GM21528 (cell line): Measurements from ENCODE around the gene HSPE1.
A peak's percentile ranks its signal among the peaks of the same experiment; 100 is the strongest.
"Not testable (repeated sequence)": the region's sequence is repeated elsewhere in the genome, so short reads cannot be mapped to it uniquely, and the experiment has no call there.

ENCODE experiments used
- ATAC-seq: cut with Tn5 transposase; IDR thresholded peaks from one replicate; pipeline ENCODE4 v1.9.1; 2021; ENCODE audit warnings: mild to moderate bottlenecking, moderate library complexity; ENCODE audit not compliant: unreplicated experiment, low FRiP score

HSPE1 gene

GRCh38 chr2:197499594-197500502 lies at the start of gene HSPE1, which contains the start of gene HSPD1:
TSS of gene HSPE1 (plus strand) at chr2:197500379. CDS start at chr2:197500437, 58 bp downstream.
TSS of gene HSPD1 (minus strand) at chr2:197499840. CDS start at chr2:197498848, 992 bp downstream.
- ATAC-seq = peak; percentile 87

GRCh38 chr2:197450465-197450864 lies 49.7 kb upstream of the HSPE1 start:
- ATAC-seq = no peak

- ATAC-seq = not testable (repeated sequence)
Observed at GRCh38 chr2:197450935-197451358, 49.2 kb upstream of the HSPE1 start.

- ATAC-seq = no peak
Observed at GRCh38 chr2:197452754-197453122, 47.4 kb upstream of the HSPE1 start.

GRCh38 chr2:197453123-197453913 lies 46.9 kb upstream of the HSPE1 start, which contains the start of gene COQ10B:
TSS of gene COQ10B (plus strand) at chr2:197453552. CDS start at chr2:197453561, 9 bp downstream.
- peak; percentile 98 for ATAC-seq

GRCh38 chr2:197453914-197454398 lies 46.2 kb upstream of the HSPE1 start:
- ATAC-seq = peak; percentile 47

- no peak for ATAC-seq
Observed at GRCh38 chr2:197454923-197455322, 45.3 kb upstream of the HSPE1 start.

- no peak for ATAC-seq
Observed at GRCh38 chr2:197455428-197455827, 44.8 kb upstream of the HSPE1 start.

- ATAC-seq = no peak
Observed at GRCh38 chr2:197460649-197461048, 39.5 kb upstream of the HSPE1 start.

GRCh38 chr2:197461057-197461456 lies 39.1 kb upstream of the HSPE1 start:
- ATAC-seq = no peak

- no peak for ATAC-seq
Observed at GRCh38 chr2:197464175-197464574, 36.0 kb upstream of the HSPE1 start.

GRCh38 chr2:197472166-197472565 lies 28.0 kb upstream of the HSPE1 start:
- ATAC-seq = no peak

- no peak for ATAC-seq
Observed at GRCh38 chr2:197477797-197478196, 22.4 kb upstream of the HSPE1 start.

GRCh38 chr2:197480165-197481036 lies 19.8 kb upstream of the HSPE1 start:
- no peak for ATAC-seq

- ATAC-seq = not testable (repeated sequence)
Observed at GRCh38 chr2:197484248-197484647, 15.9 kb upstream of the HSPE1 start.

GRCh38 chr2:197486175-197486574 lies 14.0 kb upstream of the HSPE1 start:
- ATAC-seq = no peak

GRCh38 chr2:197487385-197487784 lies 12.8 kb upstream of the HSPE1 start:
- ATAC-seq = no peak

GRCh38 chr2:197495433-197496134 lies 4.6 kb upstream of the HSPE1 start:
- ATAC-seq = no peak

- no peak for ATAC-seq
Observed at GRCh38 chr2:197496695-197497094, 3.5 kb upstream of the HSPE1 start.
